ENCODE data around the gene IL22.

Gene IL22

DNA sequence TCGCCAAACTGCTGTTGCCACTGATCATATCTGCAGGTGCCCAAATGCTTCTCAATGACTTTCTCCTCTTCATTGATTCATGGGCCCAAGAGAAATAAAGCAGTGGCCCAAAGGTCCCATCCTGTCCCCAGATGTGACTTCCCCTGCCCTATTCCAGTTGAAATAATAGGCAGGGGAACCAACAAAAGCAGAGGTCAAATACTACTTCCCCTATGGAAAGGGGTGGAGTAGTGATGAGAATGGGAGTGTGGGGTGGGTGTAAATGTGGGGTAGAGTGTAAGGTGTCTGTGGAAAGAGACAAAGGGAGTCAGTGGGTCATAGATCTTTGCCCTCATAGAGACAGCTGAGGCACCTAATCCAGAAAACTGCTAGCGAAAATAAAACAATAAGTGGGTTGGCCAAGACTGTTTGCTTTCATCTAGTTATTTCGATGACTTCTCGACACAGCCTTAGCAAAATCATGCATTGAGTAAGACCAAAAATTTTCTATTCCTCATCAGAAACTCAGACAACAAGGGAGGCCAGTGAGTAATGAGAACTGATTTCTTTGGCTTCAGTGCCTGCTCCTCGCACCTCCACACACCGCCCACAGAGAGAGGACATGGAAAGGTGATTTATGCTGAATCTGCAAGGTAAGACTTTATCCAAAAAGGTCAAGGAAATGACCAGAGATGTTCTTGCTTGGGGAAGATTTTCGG, 10.9 kb upstream of the IL22 start:
- DNase-seq (ENCODE audit: low read depth in 2 of 2): no peak

GRCh38 chr12:68263366-68263765, 10.0 kb upstream of the IL22 start:
- no peak for DNase-seq (ENCODE audit: low read depth in 2 of 2)

GRCh38 chr12:68261896-68262295, 8.5 kb upstream of the IL22 start:
- DNase-seq (ENCODE audit: low read depth in 2 of 2): no peak

- DNase-seq (ENCODE audit: low read depth in 2 of 2): no peak
Observed at GRCh38 chr12:68260153-68260552, 6.7 kb upstream of the IL22 start.

- no peak for DNase-seq (ENCODE audit: low read depth in 2 of 2)
Observed at GRCh38 chr12:68259318-68259940, 6.0 kb upstream of the IL22 start.

DNA sequence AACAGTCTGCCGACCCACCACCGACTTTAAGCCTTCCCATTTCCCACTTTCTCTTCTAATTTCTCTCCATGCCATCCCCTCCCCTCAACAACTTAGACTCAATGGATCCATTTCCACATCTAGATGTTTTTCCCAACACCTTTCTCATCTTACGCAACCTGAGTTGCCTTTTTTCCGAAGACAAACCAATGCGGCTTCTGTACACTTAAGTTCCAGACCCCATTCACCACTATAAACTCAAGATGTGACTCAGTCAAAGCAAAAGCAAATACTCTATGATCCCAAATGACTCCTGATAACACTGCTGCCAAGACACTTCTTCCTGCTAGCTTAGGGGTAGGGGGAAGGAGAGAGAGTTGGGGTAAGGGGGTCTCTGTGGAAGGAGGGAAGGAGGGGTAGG, 1.3 kb downstream of the IL22 start:
- DNase-seq (ENCODE audit: low read depth in 2 of 2): no peak

- no peak for DNase-seq (ENCODE audit: low read depth in 2 of 2)
Observed at GRCh38 chr12:68250454-68250853, 3.0 kb downstream of the IL22 start.

DNA sequence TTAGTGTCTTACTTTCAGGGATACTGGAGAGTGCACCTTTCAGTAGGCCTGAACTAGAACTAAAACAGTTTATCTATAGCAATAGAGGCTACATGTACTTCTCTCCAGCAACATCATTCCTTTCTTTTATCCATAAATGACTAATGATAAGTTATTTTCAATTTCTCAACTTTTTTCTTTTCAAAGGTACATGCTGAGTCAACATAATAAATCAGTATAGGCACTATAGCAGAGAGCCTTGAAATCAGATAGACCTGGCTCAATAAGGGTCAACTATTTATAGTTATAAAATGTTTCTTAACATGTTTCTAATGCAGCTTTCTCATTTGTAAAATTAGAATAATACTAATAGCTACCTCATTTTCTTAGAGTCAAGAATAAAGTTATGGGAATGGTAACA, 5.6 kb downstream of the IL22 start:
- DNase-seq (ENCODE audit: low read depth in 2 of 2): no peak

- DNase-seq (ENCODE audit: low read depth in 2 of 2): no peak
Observed at GRCh38 chr12:68246350-68246749, 7.1 kb downstream of the IL22 start.

DNA sequence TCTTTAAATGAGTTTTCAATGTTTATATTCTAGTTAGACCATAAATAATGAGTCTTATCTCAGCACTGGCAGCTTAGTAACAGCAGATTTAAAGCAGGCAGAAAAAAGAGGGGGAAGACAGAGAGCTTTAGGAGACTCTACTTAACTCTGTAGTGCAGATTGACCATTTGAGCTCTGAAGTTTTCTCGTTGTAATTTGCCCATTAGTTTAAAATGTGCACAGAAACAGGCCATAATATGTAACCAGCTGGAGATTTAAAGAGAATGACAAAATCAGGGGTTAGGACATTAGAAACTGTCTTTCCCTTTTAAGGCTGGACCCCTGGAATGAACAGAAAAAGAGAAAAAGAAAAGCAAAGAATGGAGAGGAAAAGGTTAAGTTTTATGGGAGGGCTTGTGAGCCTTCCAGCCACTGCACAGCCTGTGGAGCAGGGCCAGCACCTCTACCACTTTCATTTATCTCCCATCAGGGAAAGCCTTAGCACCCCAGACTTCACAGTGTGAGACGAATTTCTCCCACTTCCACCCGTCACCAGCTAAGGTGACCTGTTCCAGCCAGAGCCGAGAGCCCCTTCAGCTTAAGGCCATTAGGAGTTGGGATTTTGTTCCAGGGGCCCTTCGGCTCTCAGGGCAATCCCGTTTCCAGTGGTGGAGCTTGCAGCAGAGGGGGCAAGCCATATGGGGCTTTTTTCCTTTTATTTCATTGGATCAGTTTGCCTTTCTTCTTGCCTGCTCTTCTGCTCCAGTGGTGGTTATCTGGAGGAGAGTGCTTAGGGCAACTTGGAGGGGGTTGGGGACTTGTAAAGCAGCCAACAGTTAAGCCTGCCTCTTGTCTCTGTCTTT, 8.0 kb downstream of the IL22 start:
- DNase-seq (ENCODE audit: low read depth in 2 of 2): no peak

DNA sequence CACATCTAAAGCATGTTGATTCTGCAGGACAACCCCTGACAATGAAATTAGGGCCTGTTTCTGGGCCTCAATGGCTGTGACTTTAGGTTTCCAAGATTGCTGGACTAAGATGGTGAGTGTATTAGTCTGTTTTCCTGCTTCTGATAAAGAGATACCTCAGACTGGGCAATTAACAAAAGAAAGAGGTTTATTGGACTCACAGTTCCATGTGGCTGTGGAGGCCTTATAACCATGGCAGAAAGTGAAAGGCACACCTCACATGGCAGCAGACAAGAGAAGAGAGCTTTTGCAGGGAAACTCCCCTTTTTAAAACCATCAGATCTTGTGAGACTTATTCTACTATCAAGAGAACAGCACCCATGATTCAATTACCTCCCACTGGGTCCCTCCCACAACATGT, 10.6 kb downstream of the IL22 start:
- no peak for DNase-seq (ENCODE audit: low read depth in 2 of 2)

- DNase-seq (ENCODE audit: low read depth in 2 of 2): peak in 1 of 2 donors; percentile 8
Observed at GRCh38 chr12:68240975-68241374, 12.4 kb downstream of the IL22 start.

DNA sequence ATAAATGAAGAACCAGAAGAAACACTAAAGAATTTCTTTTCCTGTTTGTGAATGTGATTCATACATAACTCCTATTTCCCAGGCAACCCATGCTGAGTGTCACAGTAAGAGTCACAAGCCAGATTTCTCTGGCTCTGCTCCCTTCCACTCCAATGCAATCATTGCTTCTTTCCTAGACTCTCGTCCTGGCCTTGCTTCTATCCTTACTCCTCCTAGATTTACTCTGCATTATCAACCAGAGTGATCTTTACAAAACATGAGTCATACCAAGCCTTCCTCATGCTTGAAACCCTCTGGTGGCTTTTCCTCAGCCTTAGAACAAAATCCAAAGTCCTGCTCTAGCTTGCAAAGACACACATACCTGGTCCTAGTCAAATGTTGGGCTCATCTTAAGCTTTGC, 13.3 kb downstream of the IL22 start:
- no peak for DNase-seq (ENCODE audit: low read depth in 2 of 2)

DNA sequence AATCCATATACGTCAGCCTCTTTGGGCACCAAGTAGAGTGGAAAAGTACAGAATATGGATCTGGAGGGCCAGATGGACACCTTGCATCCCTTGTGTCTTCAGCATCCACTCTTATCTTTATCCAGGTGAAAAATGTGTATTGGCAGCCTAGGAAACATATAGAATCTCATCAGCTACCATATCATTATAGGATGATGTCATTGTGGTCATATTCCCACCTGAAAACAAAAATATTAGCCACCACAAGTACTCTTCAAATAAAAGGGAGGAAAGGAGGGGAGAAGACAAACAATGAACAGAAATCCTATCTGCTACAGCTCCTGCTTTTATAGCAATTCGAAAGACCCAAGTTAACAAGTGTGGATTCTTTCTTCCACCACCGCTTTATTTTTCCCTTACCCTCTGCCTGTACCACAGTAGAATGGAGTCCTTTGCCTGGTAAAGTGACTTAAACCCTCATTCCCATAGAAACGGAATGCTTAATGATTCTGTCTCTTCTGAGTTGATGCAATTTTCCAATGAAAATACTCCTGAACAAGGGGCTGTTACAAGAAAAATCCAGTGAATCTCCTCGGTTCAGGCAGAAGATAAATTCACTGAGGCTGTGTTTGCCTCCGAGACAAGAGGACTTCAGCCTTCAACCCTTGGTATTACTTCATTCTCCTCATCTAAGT, 14.0 kb downstream of the IL22 start:
- no peak for DNase-seq (ENCODE audit: low read depth in 2 of 2)

GRCh38 chr12:68237619-68238018, 15.8 kb downstream of the IL22 start:
- DNase-seq (ENCODE audit: low read depth in 2 of 2): no peak

DNA sequence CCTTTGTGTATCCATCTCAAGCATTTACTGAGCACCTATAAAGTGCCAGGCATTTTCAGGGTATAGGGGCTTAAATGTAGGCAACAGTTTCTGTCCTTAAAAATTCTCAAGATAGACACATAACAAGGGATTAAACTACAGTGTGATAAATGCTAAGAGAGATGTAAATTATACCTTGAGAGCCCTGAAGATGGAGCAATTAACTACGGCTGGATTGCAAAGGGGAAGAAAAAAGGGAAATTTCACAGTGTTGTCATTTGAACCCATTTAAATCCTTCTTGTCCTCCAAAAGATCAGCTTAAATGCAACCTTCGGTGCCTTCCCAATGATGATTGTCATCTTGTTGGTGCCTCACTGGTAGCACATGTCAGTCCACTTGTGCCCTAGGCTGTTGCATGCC, 16.3 kb downstream of the IL22 start:
- no peak for DNase-seq (ENCODE audit: low read depth in 2 of 2)

- no peak for DNase-seq (ENCODE audit: low read depth in 2 of 2)
Observed at GRCh38 chr12:68236421-68237059, 16.9 kb downstream of the IL22 start.

GRCh38 chr12:68235576-68235975, 17.8 kb downstream of the IL22 start:
- no peak for DNase-seq (ENCODE audit: low read depth in 2 of 2)

DNA sequence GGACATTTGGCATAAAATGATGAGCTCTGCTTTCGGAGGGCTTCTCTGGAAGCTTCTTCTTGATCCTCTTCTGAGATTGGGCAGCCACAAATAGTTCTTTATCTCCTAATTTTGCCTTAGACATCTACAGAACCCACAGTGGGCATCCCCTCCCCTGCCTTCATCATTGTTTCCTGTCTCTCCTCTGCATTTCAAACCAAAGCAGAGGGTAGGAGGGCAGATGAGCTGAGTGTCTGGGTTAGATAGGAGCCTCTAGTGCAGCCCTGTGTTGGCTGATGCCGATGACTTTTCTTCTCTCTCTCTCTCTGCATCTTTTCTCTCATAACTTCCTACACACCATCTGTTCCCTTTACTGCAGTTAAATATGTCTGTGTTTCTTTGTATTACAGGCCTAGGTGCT, 19.3 kb downstream of the IL22 start:
- no peak for DNase-seq (ENCODE audit: low read depth in 2 of 2)

- DNase-seq (ENCODE audit: low read depth in 2 of 2): no peak
Observed at GRCh38 chr12:68233498-68233897, 19.9 kb downstream of the IL22 start.

- DNase-seq (ENCODE audit: low read depth in 2 of 2): no peak
Observed at GRCh38 chr12:68231691-68232090, 21.7 kb downstream of the IL22 start.

DNA sequence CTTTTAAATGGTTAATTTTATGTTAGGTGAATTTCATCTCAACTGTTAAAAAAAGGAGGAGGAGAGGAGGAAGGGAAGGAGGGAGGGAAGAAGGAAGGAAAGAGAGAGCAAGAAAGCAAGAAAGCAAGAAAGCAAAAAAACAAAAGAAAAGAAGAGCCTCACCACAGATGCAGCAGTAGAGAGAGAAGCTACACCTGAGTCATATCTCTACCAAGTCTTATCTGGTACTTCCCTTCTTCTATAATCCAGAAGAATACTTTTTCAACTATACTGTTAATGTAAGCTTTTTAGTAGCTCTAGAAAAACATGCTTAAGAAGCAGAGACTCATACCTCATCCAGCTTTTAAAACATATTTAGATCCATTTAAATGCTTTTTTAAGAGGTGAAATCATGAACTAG, 22.2 kb downstream of the IL22 start:
- DNase-seq (ENCODE audit: low read depth in 2 of 2): no peak

Measured in stimulated activated CD8-positive, alpha-beta memory T cell treated with anti-CD3 and anti-CD28 coated beads, Interleukin-2, amount 100 ng/mL, for 1 hour (primary cell).